GM21515 (cell line): Measurements from ENCODE around the gene PPP2R2B.

Source experiments
- ATAC-seq: cut with Tn5 transposase; IDR thresholded peaks from one replicate; pipeline ENCODE4 v1.9.1; 2021; ENCODE audit not compliant: unreplicated experiment

Gene PPP2R2B

GRCh38 chr5:146828385-146828784 is 50.2 kb downstream of the PPP2R2B start:
- ATAC-seq, result no peak

GRCh38 chr5:146827901-146828300 is 50.7 kb downstream of the PPP2R2B start:
- ATAC-seq, result no peak

GRCh38 chr5:146825033-146825432 is 53.5 kb downstream of the PPP2R2B start:
- ATAC-seq, result no peak

- no peak for ATAC-seq
These were observed 56.8 kb downstream of the PPP2R2B start for GRCh38 chr5:146821732-146822131.

GRCh38 chr5:146820987-146821386 is 57.6 kb downstream of the PPP2R2B start:
- ATAC-seq, result no peak

GRCh38 chr5:146818822-146819221 is 59.7 kb downstream of the PPP2R2B start:
- no peak for ATAC-seq

GRCh38 chr5:146817973-146818372 is 60.6 kb downstream of the PPP2R2B start:
- no peak for ATAC-seq

- ATAC-seq, result no peak
These were observed 61.7 kb downstream of the PPP2R2B start for GRCh38 chr5:146816775-146817387.

GRCh38 chr5:146815411-146815810 is 63.1 kb downstream of the PPP2R2B start:
- no peak for ATAC-seq

- peak; percentile 57 for ATAC-seq
These were observed 65.0 kb downstream of the PPP2R2B start for GRCh38 chr5:146813346-146814157.

- ATAC-seq, result no peak
These were observed 73.5 kb downstream of the PPP2R2B start for GRCh38 chr5:146805081-146805480.

- ATAC-seq, result no peak
These were observed 75.5 kb downstream of the PPP2R2B start for GRCh38 chr5:146802945-146803522.

- no peak for ATAC-seq
These were observed 78.9 kb downstream of the PPP2R2B start for GRCh38 chr5:146799671-146800070.

- no peak for ATAC-seq
These were observed 79.3 kb downstream of the PPP2R2B start for GRCh38 chr5:146799231-146799630.

GRCh38 chr5:146797658-146798057 is 80.9 kb downstream of the PPP2R2B start:
- ATAC-seq, result no peak

GRCh38 chr5:146796911-146797310 is 81.6 kb downstream of the PPP2R2B start:
- no peak for ATAC-seq

- ATAC-seq, result no peak
These were observed 82.4 kb downstream of the PPP2R2B start for GRCh38 chr5:146796144-146796543.

GRCh38 chr5:146794326-146795029 is 84.1 kb downstream of the PPP2R2B start:
- ATAC-seq, result no peak

GRCh38 chr5:146793709-146794108 is 84.8 kb downstream of the PPP2R2B start:
- no peak for ATAC-seq

- no peak for ATAC-seq
These were observed 87.1 kb downstream of the PPP2R2B start for GRCh38 chr5:146791471-146791870.
